ENCODE results near the gene TMEM184A. TPM values are rescaled to one million over a fixed set of nuclear protein-coding genes. Genes with fewer than 3 reads are reported as not detected.

The TMEM184A gene
- not detected in 2 replicates for total RNA-seq

DNA sequence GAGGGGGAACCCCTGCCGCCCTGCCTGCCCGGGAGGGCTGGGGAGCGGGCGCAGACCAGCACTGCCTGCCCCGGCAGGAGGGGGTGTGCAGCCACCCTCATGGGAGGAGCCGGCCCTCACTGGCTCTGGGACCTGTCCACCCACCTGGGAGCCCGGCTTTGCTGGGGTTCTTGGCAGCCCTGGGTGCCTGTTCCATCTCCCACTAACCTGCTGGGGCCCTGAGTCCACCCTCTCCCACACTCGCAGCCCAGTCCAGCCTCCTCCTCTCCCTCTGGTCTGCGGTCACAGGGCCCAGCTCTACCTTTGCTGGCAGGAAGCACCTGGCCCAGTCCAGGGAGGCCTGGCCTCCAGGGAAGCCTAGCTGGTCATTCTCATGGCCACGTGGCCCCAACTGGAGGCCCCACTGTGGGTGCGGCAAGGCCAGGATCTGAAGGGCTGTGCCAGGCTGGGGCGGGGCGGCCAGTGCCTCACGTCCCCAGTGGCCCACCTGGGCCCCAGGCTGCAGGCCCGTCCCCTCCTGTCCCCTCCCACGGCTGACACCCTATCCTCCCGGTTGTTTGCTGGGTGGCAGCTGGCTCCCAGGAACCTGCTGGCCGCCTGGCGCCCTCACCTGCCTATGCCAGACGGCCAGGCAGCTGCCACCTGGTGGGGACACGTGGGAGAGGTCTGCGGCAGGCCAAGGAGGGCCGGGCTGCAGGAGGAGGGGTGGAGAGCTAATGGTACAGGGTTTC is at the start of gene TMEM184A:
TSS of gene TMEM184A (minus strand) at position 393 of the 731 bp plus-strand sequence. CDS start 721 bp downstream, outside the sequence.

DNA sequence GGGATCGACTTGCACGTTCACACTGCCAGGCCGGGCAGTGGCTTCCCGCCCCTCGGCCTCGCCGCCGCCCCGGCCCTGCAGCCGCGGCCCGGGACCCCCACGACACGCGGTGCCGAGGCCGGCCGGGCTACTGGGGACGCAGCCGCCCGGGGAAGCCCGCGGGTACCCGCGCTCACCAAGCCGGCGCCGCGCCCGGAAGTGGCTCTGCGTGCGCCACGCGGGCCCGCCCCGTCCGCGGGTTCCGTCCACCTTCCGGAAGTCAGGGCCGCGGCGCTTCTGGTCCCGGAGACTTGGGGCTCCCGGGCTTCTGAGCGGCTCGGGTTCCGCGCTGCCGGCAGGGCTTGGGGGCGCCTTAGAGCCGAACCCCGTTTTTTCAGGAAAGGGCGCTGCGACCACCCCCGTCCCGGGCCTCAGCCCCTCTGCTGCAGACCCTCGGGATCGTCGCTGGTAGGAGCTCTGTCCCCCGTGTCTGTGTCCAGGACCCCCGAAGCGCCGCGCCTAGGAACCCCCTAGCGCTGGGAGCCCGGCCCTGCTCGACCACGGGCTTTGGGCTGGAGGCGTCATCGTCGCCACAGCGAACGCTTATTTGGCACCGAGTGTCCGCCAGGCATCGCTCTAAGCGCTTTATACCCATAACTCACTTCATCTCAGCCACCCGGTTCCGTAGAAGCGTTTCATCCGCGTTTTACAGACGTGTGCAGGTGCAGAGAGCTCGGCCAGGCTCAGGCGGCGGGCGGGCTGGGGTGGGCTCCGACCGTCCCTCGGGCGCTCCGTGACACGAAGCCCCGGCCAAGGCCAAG is 14.0 kb upstream of the TMEM184A start, which contains the start of gene PSMG3:
TSS of gene PSMG3 (minus strand) at position 200 of the 800 bp plus-strand sequence. CDS start 693 bp downstream, outside the sequence.

DNA sequence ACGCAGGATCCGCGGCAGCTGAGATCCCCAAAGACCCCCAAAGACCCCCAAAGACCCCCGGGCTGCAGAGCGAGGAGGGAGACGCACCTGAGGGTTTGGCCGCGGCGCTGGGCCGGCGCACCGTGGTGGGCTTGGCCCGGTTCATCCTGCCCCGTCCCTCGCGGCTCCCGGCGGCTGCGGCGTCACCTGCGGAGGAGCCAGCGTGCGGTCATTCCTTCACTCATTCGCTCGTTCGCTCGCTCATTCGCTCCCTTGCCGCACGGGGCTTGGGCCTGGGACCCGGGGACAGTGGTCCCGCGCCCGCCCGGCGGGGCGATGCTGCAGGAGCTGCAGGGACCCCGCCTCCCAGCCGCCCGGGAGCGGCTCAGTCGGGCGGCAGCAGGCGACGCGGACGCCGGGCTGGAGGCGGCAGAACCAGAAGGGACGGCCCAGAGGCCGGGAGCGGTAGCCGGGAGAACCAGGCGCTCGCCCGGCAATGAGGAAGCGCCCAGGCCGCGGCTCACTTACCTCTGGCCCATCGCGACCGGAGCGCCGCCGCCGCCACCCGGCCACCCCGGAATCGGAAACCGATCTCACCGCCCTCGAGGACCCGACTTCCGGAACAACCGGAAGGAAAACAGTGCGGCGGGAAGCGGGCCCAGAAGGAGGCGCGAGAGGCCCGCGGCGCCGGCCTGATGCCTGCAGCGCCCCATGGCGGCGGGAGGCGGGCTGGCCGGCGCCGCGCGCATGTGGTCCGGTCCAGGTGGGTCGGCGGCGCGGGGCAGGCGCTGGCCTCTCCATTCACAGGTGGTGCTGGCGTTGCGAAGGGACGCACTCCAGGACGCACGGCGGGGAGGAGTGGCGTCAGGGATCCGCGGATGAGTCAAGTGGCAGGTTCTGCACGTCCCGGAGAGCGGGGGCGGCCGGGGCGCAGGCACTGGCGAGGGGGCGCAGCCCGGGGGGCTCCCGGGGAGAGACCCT is 51.9 kb downstream of the TMEM184A start, which contains the start of gene INTS1:
TSS of gene INTS1 (minus strand) at position 574 of the 960 bp plus-strand sequence. CDS start at position 145, 429 bp downstream.

Other genes starting within 250 kb of the TMEM184A start
- gene MICALL2, start 96.7 kb downstream of the TMEM184A start, total RNA-seq: 23.6 and 59.2 TPM in 2 replicates
- gene INTS1, start 51.8 kb downstream of the TMEM184A start, total RNA-seq: 55.0 and 67.5 TPM in 2 replicates
- gene MAFK, start 25.5 kb downstream of the TMEM184A start, total RNA-seq: 10.3 and 16.9 TPM in 2 replicates
- 11.7 and 22.1 TPM in 2 replicates for gene PSMG3, start 13.8 kb upstream of the TMEM184A start, total RNA-seq
- 1.7 and 7.6 TPM in 2 replicates for gene ELFN1, start 114.1 kb upstream of the TMEM184A start, total RNA-seq